HK-2 (cell line): ENCODE data around the gene GKN1.
A peak's percentile ranks its signal among the peaks of the same experiment; 100 is the strongest.
"Not testable (repeated sequence)": the region's sequence is repeated elsewhere in the genome, so short reads cannot be mapped to it uniquely, and the experiment has no call there.

Source experiments
- DNase-seq: peaks from one replicate; pipeline ENCODE4 v3.0.0-alpha.2; 2018; ENCODE audit not compliant: unreplicated experiment

GKN1 gene

GRCh38 chr2:68974251-68974650 lies at the start of gene GKN1:
Gene GKN1, plus strand, starts transcription at chr2:68974636. Its CDS starts 42 bp downstream, at chr2:68974678.
- no peak for DNase-seq

GRCh38 chr2:68925295-68925896 lies 49.0 kb upstream of the GKN1 start:
- no peak for DNase-seq

- DNase-seq = no peak
Observed at GRCh38 chr2:68926796-68927195, 47.6 kb upstream of the GKN1 start.

GRCh38 chr2:68931149-68931711 lies 43.2 kb upstream of the GKN1 start:
- DNase-seq = no peak

- DNase-seq = no peak
Observed at GRCh38 chr2:68931799-68932198, 42.6 kb upstream of the GKN1 start.

GRCh38 chr2:68932402-68932801 lies 42.0 kb upstream of the GKN1 start:
- no peak for DNase-seq

- no peak for DNase-seq
Observed at GRCh38 chr2:68934021-68934420, 40.4 kb upstream of the GKN1 start.

GRCh38 chr2:68935471-68935870 lies 39.0 kb upstream of the GKN1 start:
- DNase-seq = no peak

GRCh38 chr2:68936427-68936826 lies 38.0 kb upstream of the GKN1 start:
- peak; percentile 47 for DNase-seq

- DNase-seq = no peak
Observed at GRCh38 chr2:68936889-68937288, 37.5 kb upstream of the GKN1 start.

GRCh38 chr2:68937346-68938055 lies 36.9 kb upstream of the GKN1 start:
- no peak for DNase-seq

- DNase-seq = no peak
Observed at GRCh38 chr2:68938938-68939337, 35.5 kb upstream of the GKN1 start.

- no peak for DNase-seq
Observed at GRCh38 chr2:68939962-68940361, 34.5 kb upstream of the GKN1 start.

- no peak for DNase-seq
Observed at GRCh38 chr2:68940369-68940768, 34.1 kb upstream of the GKN1 start.

GRCh38 chr2:68942827-68943226 lies 31.6 kb upstream of the GKN1 start:
- DNase-seq = no peak

GRCh38 chr2:68943581-68944568 lies 30.6 kb upstream of the GKN1 start:
- DNase-seq = peak; percentile 77

- no peak for DNase-seq
Observed at GRCh38 chr2:68946117-68946516, 28.3 kb upstream of the GKN1 start.

- no peak for DNase-seq
Observed at GRCh38 chr2:68948710-68949109, 25.7 kb upstream of the GKN1 start.

GRCh38 chr2:68951899-68952298 lies 22.5 kb upstream of the GKN1 start:
- no peak for DNase-seq

- no peak for DNase-seq
Observed at GRCh38 chr2:68952887-68953521, 21.4 kb upstream of the GKN1 start, which contains the start of gene GKN2. Gene GKN2, minus strand, starts transcription at chr2:68952893. Its CDS starts 32 bp downstream, at chr2:68952861.

GRCh38 chr2:68955432-68955831 lies 19.0 kb upstream of the GKN1 start:
- DNase-seq = not testable (repeated sequence)
